ENCODE measurements around the gene MYO1B. TPM values are rescaled to one million over a fixed set of nuclear protein-coding genes. Genes with fewer than 3 reads are reported as not detected.

The MYO1B gene
- total RNA-seq, 6 donors from 2014 or later = 112 to 311 (median 137) TPM

GRCh38 chr2:191287820-191288219 is 42.6 kb downstream of the MYO1B start:
- no peak for ATAC-seq (ENCODE audit: low FRiP score in 2 of 2)
- peaks cover 2 to 21% (median 10%) of the 10 kb centered on the region in 4 donors for H3K4me1 ChIP-seq
- H3K4me3 ChIP-seq = no peak overlapping the region
- no peaks in the 10 kb centered on the region for H3K27me3 ChIP-seq
- WGBS, 2 donors = 56 to 62% methylated on average over 4 of the region's 4 CpGs
- no peak overlapping the region for H3K27ac ChIP-seq
- H3K9me3 ChIP-seq = no peaks in the 10 kb centered on the region
- TF ChIP-seq CTCF (IDR thresholded peaks at IDR 0.05) = no peak
- TF ChIP-seq POLR2AphosphoS5 (IDR thresholded peaks at IDR 0.05) = no peak
- TF ChIP-seq EP300 (IDR thresholded peaks at IDR 0.05) = no peak
- TF ChIP-seq POLR2A (IDR thresholded peaks at IDR 0.05) = no peak
- no peaks in the 10 kb centered on the region for H3K36me3 ChIP-seq
- DNase-seq = no peak

GRCh38 chr2:191289049-191289448 is 43.8 kb downstream of the MYO1B start:
- no peak for DNase-seq
- Histone ChIP-seq H3K36me3 (no peaks in the 10 kb centered on the region), H3K9me3 (no peaks in the 10 kb centered on the region), H3K4me3 (no peak overlapping the region), H3K4me1 (peaks cover 2 to 22% (median 10%) of the 10 kb centered on the region in 4 donors), H3K27me3 (no peaks in the 10 kb centered on the region), H3K27ac (no peak overlapping the region)
- no peak for ATAC-seq (ENCODE audit: low FRiP score in 2 of 2)
- 67 to 75% methylated on average over 7 of the region's 7 CpGs for WGBS, 2 donors
- TF ChIP-seq POLR2A (IDR thresholded peaks at IDR 0.05) = no peak
- no peak for TF ChIP-seq EP300 (IDR thresholded peaks at IDR 0.05)
- TF ChIP-seq POLR2AphosphoS5 (IDR thresholded peaks at IDR 0.05) = no peak
- no peak for TF ChIP-seq CTCF (IDR thresholded peaks at IDR 0.05)

GRCh38 chr2:191291471-191291870 is 46.3 kb downstream of the MYO1B start:
- Histone ChIP-seq H3K27me3 (no peaks in the 10 kb centered on the region), H3K27ac (peak overlapping the region in 1 of 4 donors; percentile 49), H3K36me3 (no peaks in the 10 kb centered on the region), H3K9me3 (no peaks in the 10 kb centered on the region), H3K4me1 (peaks cover 2 to 35% (median 14%) of the 10 kb centered on the region in 4 donors), H3K4me3 (no peak overlapping the region)
- TF ChIP-seq EP300 (IDR thresholded peaks at IDR 0.05) (no peak), CTCF (IDR thresholded peaks at IDR 0.05) (no peak), POLR2AphosphoS5 (IDR thresholded peaks at IDR 0.05) (no peak)
- ATAC-seq (ENCODE audit: low FRiP score in 2 of 2) (no peak), DNase-seq (no peak)
- WGBS, 2 donors = 55% methylated on average over 2 of the region's 2 CpGs

- Histone ChIP-seq H3K4me3 (no peak overlapping the region), H3K9me3 (no peaks in the 10 kb centered on the region), H3K36me3 (no peaks in the 10 kb centered on the region), H3K4me1 (peaks cover 14 to 44% (median 17%) of the 10 kb centered on the region in 4 donors), H3K27me3 (no peaks in the 10 kb centered on the region), H3K27ac (no peak overlapping the region)
- no peak for ATAC-seq (ENCODE audit: low FRiP score in 2 of 2)
- no peak for DNase-seq
- no peak for TF ChIP-seq CTCF (IDR thresholded peaks at IDR 0.05)
- no peak for TF ChIP-seq POLR2A (IDR thresholded peaks at IDR 0.05)
Measured at GRCh38 chr2:191292869-191293268, 47.7 kb downstream of the MYO1B start.

GRCh38 chr2:191295088-191295487 is 49.9 kb downstream of the MYO1B start:
- no peaks in the 10 kb centered on the region for H3K9me3 ChIP-seq
- ATAC-seq (ENCODE audit: low FRiP score in 2 of 2) (no peak), DNase-seq (no peak)
- H3K4me3 ChIP-seq = no peak overlapping the region
- peaks cover 12 to 41% (median 17%) of the 10 kb centered on the region in 4 donors for H3K4me1 ChIP-seq
- TF ChIP-seq POLR2A (IDR thresholded peaks at IDR 0.05) (no peak), CTCF (IDR thresholded peaks at IDR 0.05) (no peak), EP300 (IDR thresholded peaks at IDR 0.05) (no peak), POLR2AphosphoS5 (IDR thresholded peaks at IDR 0.05) (no peak)
- no peaks in the 10 kb centered on the region for H3K27me3 ChIP-seq
- H3K27ac ChIP-seq = no peak overlapping the region
- H3K36me3 ChIP-seq = no peaks in the 10 kb centered on the region
- 32 to 39% methylated on average over 3 of the region's 3 CpGs for WGBS, 2 donors

Data from upper lobe of left lung (tissue), 6 donors.